Aorta (tissue), 5 donors: ENCODE measurements around the gene NSUN7. TPM values are rescaled to one million over a fixed set of nuclear protein-coding genes. Genes with fewer than 3 reads are reported as not detected.

Source experiments
- ATAC-seq: fragments of 200-7000 bp; cut with Tn5 transposase; one replicate; pipeline ENCODE4 v1.9.1; 2022; ENCODE audit warnings: moderate library complexity; ENCODE audit not compliant: low FRiP score
- DNase-seq, 2 donors: peaks; one replicate each; pipeline ENCODE4 v3.0.0-alpha.2; 2020
- H3K27ac ChIP-seq, 2 donors: one replicate each; pipeline ENCODE4 v1.5.1; 2013; ENCODE audit warnings: low read length in 2 of 2, mild to moderate bottlenecking in 2 of 2, moderate library complexity in 2 of 2, control low read depth in 1 of 2, inconsistent platforms in 1 of 2, low read depth in 1 of 2
- H3K27me3 ChIP-seq, 2 donors: one replicate each; pipeline ENCODE4 v1.6.1; 2013; ENCODE audit warnings: control low read depth in 1 of 2, low read length in 1 of 2, mild to moderate bottlenecking in 1 of 2, moderate library complexity in 1 of 2; ENCODE audit not compliant: insufficient read depth in 2 of 2, control insufficient read depth in 1 of 2
- H3K36me3 ChIP-seq, 2 donors: one replicate each; pipeline ENCODE4 v1.6.1; 2013; ENCODE audit warnings: control low read depth in 1 of 2, low read length in 1 of 2, mild to moderate bottlenecking in 1 of 2; ENCODE audit not compliant: insufficient read depth in 2 of 2, control insufficient read depth in 1 of 2
- H3K4me1 ChIP-seq, 2 donors: one replicate each; pipeline ENCODE4 v1.6.1; 2013; ENCODE audit warnings: low read length in 2 of 2, control low read depth in 1 of 2, mild to moderate bottlenecking in 1 of 2, moderate library complexity in 1 of 2; ENCODE audit not compliant: insufficient read depth in 2 of 2, control insufficient read depth in 1 of 2
- H3K4me3 ChIP-seq, 2 donors: one replicate each; pipeline ENCODE4 v1.5.1; 2013; ENCODE audit warnings: low read length in 2 of 2, control low read depth in 1 of 2, mild to moderate bottlenecking in 1 of 2
- H3K9me3 ChIP-seq: one replicate; pipeline ENCODE4 v1.6.1; 2013; ENCODE audit warnings: mild to moderate bottlenecking, low read length; ENCODE audit not compliant: control insufficient read depth
- WGBS, 2 donors: extraction: QIAGEN DNeasy Blood & Tissue Kit; methylation state at CpG; one replicate each; pipeline ENCODE4 v1.1.7; 2013; 5-methylcytosine and 5-hydroxymethylcytosine counted together
- intact Hi-C, 2 donors: fragments of 100-400 bp; cut with DNase I; formaldehyde crosslinking; loops; one replicate each; pipeline versions ENCODE4 v1.14.2 to v1.15.0; 2022
- polyA plus RNA-seq, 2 donors: library from polyadenylated mRNA; stranded (reverse); fragments of 200-250 nt; gene quantifications; one replicate each; pipeline ENCODE4 v1.2.3, GENCODE V29; 2013
- total RNA-seq, 2 donors: library from RNA; stranded (reverse); fragmentation: NEBNext Ultra II Directional; extraction: Animal tissue kit (Norgen Biotek cat#: 25700); gene quantifications; one replicate each; pipeline ENCODE4 v1.2.1, GENCODE V29; 2021
- donor health status: healthy with polysubstance abuse.
- donor health status: Bipolar disorder and iron deficiency.
- donor health status: DM: no; HTN: no; CAD: no.
- donor health status: DM: no; HTN: no; CAD: no.
- donor health status: DM: yes; HTN: yes; CAD: no.

NSUN7 gene
- total and polyA plus RNA-seq, 4 donors = 0.75 to 16.3 (median 5.8) TPM

- ATAC-seq (no peak), DNase-seq (no peak)
- no peaks in the 10 kb centered on the region for H3K4me1 ChIP-seq
- H3K9me3 ChIP-seq = no peaks in the 10 kb centered on the region
- 67 to 73% methylated on average over 2 of the region's 2 CpGs for WGBS, 2 donors
- H3K4me3 ChIP-seq = no peak overlapping the region
- no peaks in the 10 kb centered on the region for H3K27me3 ChIP-seq
- H3K36me3 ChIP-seq = no peaks in the 10 kb centered on the region
- H3K27ac ChIP-seq = no peak overlapping the region
- intact Hi-C loops = no loop called here
Measured at GRCh38 chr4:40747207-40747835, 2.4 kb upstream of the NSUN7 start.

- H3K9me3 ChIP-seq = no peaks in the 10 kb centered on the region
- intact Hi-C loops = loop anchor here in 1 of 2 donors (5.0 to 10.0 kb wide), 2 partner anchors 147 to 464 kb away; partner anchors contain the start of gene APBB2
- H3K4me3 ChIP-seq = peak overlapping the region; percentile 43 to 94
- peak overlapping the region in 1 of 2 donors; percentile 41 for H3K27ac ChIP-seq
- WGBS, 2 donors = 4 to 6% methylated on average over 29 to 30 of the region's 30 CpGs
- H3K36me3 ChIP-seq = no peaks in the 10 kb centered on the region
- H3K4me1 ChIP-seq = no peaks in the 10 kb centered on the region
- no peaks in the 10 kb centered on the region for H3K27me3 ChIP-seq
- DNase-seq = no peak
- ATAC-seq = peak; percentile 6
Measured at GRCh38 chr4:40750461-40751258, 905 bp downstream of the NSUN7 start.

GRCh38 chr4:40755616-40756015 is 5.9 kb downstream of the NSUN7 start:
- Histone ChIP-seq H3K36me3 (no peaks in the 10 kb centered on the region), H3K4me3 (no peak overlapping the region), H3K9me3 (no peaks in the 10 kb centered on the region), H3K4me1 (no peaks in the 10 kb centered on the region), H3K27me3 (no peaks in the 10 kb centered on the region), H3K27ac (no peak overlapping the region)
- no peak for DNase-seq
- no peak for ATAC-seq
- intact Hi-C loops = loop anchor here in 1 of 2 donors (10.0 kb wide), 1 partner anchor 459 kb away; the partner anchor contains the start of gene APBB2
- WGBS, 2 donors = 93 to 95% methylated on average over 4 of the region's 4 CpGs

GRCh38 chr4:40763228-40763716 is 13.5 kb downstream of the NSUN7 start:
- no peaks in the 10 kb centered on the region for H3K27me3 ChIP-seq
- no peak overlapping the region for H3K27ac ChIP-seq
- ATAC-seq (no peak), DNase-seq (no peak)
- no peaks in the 10 kb centered on the region for H3K9me3 ChIP-seq
- no peak overlapping the region for H3K4me3 ChIP-seq
- H3K36me3 ChIP-seq = no peaks in the 10 kb centered on the region
- intact Hi-C loops = no loop called here
- H3K4me1 ChIP-seq = no peaks in the 10 kb centered on the region
- 74 to 75% methylated on average over 3 of the region's 3 CpGs for WGBS, 2 donors

- no peak overlapping the region for H3K27ac ChIP-seq
- intact Hi-C loops = no loop called here
- ATAC-seq (no peak), DNase-seq (no peak)
- no peaks in the 10 kb centered on the region for H3K27me3 ChIP-seq
- WGBS, 2 donors = 15 to 22% methylated on average over 1 of the region's 1 CpG
- H3K4me1 ChIP-seq = no peaks in the 10 kb centered on the region
- H3K36me3 ChIP-seq = no peaks in the 10 kb centered on the region
- no peaks in the 10 kb centered on the region for H3K9me3 ChIP-seq
- no peak overlapping the region for H3K4me3 ChIP-seq
Measured at GRCh38 chr4:40769266-40769665, 19.5 kb downstream of the NSUN7 start.

GRCh38 chr4:40778090-40778489 is 28.3 kb downstream of the NSUN7 start:
- WGBS, 2 donors = 95 to 97% methylated on average over 1 of the region's 1 CpG
- intact Hi-C loops = no loop called here
- Histone ChIP-seq H3K27me3 (no peaks in the 10 kb centered on the region), H3K27ac (no peak overlapping the region), H3K4me3 (no peak overlapping the region), H3K9me3 (peaks cover 2% of the 10 kb centered on the region), H3K4me1 (no peaks in the 10 kb centered on the region), H3K36me3 (peaks cover 0 to 5% of the 10 kb centered on the region in 2 donors)
- DNase-seq (no peak), ATAC-seq (no peak)

- WGBS, 2 donors = 86 to 87% methylated on average over 2 of the region's 2 CpGs
- ATAC-seq = no peak
Measured at GRCh38 chr4:40782876-40783275, 33.1 kb downstream of the NSUN7 start.

GRCh38 chr4:40785727-40786126 is 36.0 kb downstream of the NSUN7 start:
- H3K27me3 ChIP-seq = no peaks in the 10 kb centered on the region
- intact Hi-C loops = no loop called here
- no peak for ATAC-seq
- H3K27ac ChIP-seq = no peak overlapping the region
- no peak for DNase-seq
- whole genome bisulfite sequencing, 2 donors = 94 to 98% methylated on average over 12 of the region's 12 CpGs
- H3K4me1 ChIP-seq = no peaks in the 10 kb centered on the region
- no peaks in the 10 kb centered on the region for H3K36me3 ChIP-seq
- H3K4me3 ChIP-seq = no peak overlapping the region
- H3K9me3 ChIP-seq = no peaks in the 10 kb centered on the region

More at GRCh38 chr4:40782876-40783275, 33.1 kb downstream of the NSUN7 start:
- intact Hi-C loops = no loop called here
- H3K27ac ChIP-seq = no peak overlapping the region
- no peak for DNase-seq
- no peaks in the 10 kb centered on the region for H3K27me3 ChIP-seq
- no peak overlapping the region for H3K4me3 ChIP-seq
- H3K36me3 ChIP-seq = peaks cover 0 to 2% of the 10 kb centered on the region in 2 donors
- H3K9me3 ChIP-seq = peaks cover 2% of the 10 kb centered on the region
- no peaks in the 10 kb centered on the region for H3K4me1 ChIP-seq
